Right lobe of liver (tissue), 6 donors: ENCODE data around the gene KCNMA1. TPM values are rescaled to one million over a fixed set of nuclear protein-coding genes. Genes with fewer than 3 reads are reported as not detected.

ENCODE experiments used
- ATAC-seq, 4 donors: fragments of 200-7000 bp; cut with Tn5 transposase; one replicate each; pipeline ENCODE4 v1.9.1; 2020; ENCODE audit warnings: mild to moderate bottlenecking in 4 of 4, moderate library complexity in 4 of 4
- DNase-seq, 3 donors: peaks; one replicate each; pipeline ENCODE4 v3.0.0-alpha.2; 2020
- H3K27ac ChIP-seq, 3 donors: fragments of 200-600 bp; one replicate each; pipeline ENCODE4 v1.8.0; 2022
- H3K27me3 ChIP-seq, 2 donors: fragments of 200-600 bp; one replicate each; pipeline ENCODE4 v1.8.0; 2022
- H3K36me3 ChIP-seq, 4 donors: fragments of 200-600 bp; sonication (generic) in 1 of 4; one replicate each; pipeline versions ENCODE4 v1.5.1 to v1.8.0; 2017 to 2022; ENCODE audit warnings: control low read depth in 1 of 4
- H3K4me1 ChIP-seq, 4 donors: fragments of 200-600 bp; sonication (generic) in 1 of 4; one replicate each; pipeline versions ENCODE4 v1.5.1 to v1.8.0; 2017 to 2022; ENCODE audit warnings: control low read depth in 1 of 4
- H3K4me3 ChIP-seq, 3 donors: fragments of 200-600 bp; one replicate each; pipeline ENCODE4 v1.8.0; 2022
- H3K9me3 ChIP-seq, 4 donors: fragments of 200-600 bp; sonication (generic) in 1 of 4; one replicate each; pipeline versions ENCODE4 v1.5.1 to v1.8.0; 2017 to 2022; ENCODE audit warnings: control low read depth in 1 of 4
- POLR2A ChIP-seq: fragments of 450-650 bp; IDR thresholded peaks from one replicate; pipeline ENCODE4 v1.6.1; 2017; ENCODE audit warnings: antibody characterized with exemption, mild to moderate bottlenecking
- WGBS: methylation state at CpG from one replicate; pipeline ENCODE4 v1.1.6; 2018; ENCODE audit warnings: low coverage, low lambda C conversion rate; ENCODE audit not compliant: insufficient coverage; ENCODE audit errors: missing lambda C conversion rate; 5-methylcytosine and 5-hydroxymethylcytosine counted together
- intact Hi-C, 2 donors: fragments of 100-400 bp; cut with DNase I; formaldehyde crosslinking; loops; one replicate each; pipeline versions ENCODE4 v1.11.2 to v1.14.1; 2022
- total RNA-seq, 6 experiments: library from RNA; depleted of rRNA in 2 of 6; stranded (reverse); fragments of >200 nt in 2 of 6; fragmentation: NEBNext Ultra II Directional in 3 of 6; extraction: Animal tissue kit (Norgen Biotek cat#: 25700) in 3 of 6; gene quantifications; one replicate each; pipeline versions ENCODE4 v1.1.0 to v1.2.4, GENCODE V29; 2016 to 2023
- TF ChIP-seq, protein P1 (sequence below), 4 donors: fragments of 200-600 bp in 3 of 4; fragments of 450-650 bp in 1 of 4; IDR thresholded peaks; one replicate each; pipeline versions ENCODE4 v1.5.1 to v1.8.0; 2016 to 2022; ENCODE audit warnings: antibody characterized with exemption in 4 of 4, mild to moderate bottlenecking in 2 of 4
- donor health status: DM: no; HTN: yes; CAD: no.
- donor health status: DM: no; HTN: no; CAD: no.
- donor health status: DM: no; HTN: no; CAD: no.
- donor health status: DM: no; HTN: yes; CAD: no.
- donor health status: DM: no; HTN: yes; CAD: no.

KCNMA1 gene
- total RNA-seq, 6 experiments from 2014 or later, result 5.7 to 48.0 (median 15.1) TPM

DNA sequence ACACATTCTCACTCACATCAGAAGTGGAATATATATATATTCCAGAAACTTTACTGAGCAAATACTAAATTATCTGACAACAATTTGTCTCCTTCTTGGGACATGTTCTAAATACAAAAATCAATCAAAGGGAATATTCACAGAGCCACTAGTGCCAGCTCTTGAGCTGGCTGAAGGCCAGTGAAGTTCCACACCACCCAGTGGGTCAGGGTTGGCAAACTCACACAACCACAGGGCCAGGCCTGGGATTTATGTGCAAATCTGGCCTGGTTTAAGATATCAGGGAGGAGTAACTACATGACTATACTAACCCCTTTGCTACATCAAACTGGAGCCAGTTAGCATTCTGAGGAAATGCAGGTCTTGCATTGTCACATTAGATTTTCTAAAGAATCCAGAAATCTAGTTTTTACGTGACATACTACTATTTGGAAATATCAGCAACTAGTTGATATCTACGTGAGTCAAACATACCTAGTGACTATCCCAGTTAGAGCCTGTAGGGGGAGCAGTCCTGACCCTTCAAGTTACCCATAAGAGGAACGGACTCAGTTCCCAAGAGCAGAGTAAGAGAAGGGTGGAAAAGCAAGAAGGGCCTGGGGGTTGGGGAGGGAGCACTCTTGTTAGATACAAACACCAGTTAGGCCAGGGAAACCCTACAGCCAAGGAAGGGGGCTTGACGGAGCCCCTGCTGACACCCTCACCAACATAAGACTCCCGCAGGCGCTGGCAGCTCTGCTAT, 600.4 kb downstream of the KCNMA1 start:
- no peaks in the 10 kb centered on the region for H3K36me3 ChIP-seq
- DNase-seq (peak; percentile 38 to 71 (median 57)), ATAC-seq (peak; percentile 67 to 85 (median 79))
- intact Hi-C loops, result no loop called here
- H3K27me3 ChIP-seq, result no peaks in the 10 kb centered on the region
- 86% methylated on average over 5 of the region's 6 CpGs for WGBS
- H3K4me1 ChIP-seq, result peaks cover 0 to 22% (median under 1%) of the 10 kb centered on the region in 4 donors
- no peak overlapping the region for H3K4me3 ChIP-seq
- no peak for TF ChIP-seq POLR2A
- TF ChIP-seq, protein P1, sequence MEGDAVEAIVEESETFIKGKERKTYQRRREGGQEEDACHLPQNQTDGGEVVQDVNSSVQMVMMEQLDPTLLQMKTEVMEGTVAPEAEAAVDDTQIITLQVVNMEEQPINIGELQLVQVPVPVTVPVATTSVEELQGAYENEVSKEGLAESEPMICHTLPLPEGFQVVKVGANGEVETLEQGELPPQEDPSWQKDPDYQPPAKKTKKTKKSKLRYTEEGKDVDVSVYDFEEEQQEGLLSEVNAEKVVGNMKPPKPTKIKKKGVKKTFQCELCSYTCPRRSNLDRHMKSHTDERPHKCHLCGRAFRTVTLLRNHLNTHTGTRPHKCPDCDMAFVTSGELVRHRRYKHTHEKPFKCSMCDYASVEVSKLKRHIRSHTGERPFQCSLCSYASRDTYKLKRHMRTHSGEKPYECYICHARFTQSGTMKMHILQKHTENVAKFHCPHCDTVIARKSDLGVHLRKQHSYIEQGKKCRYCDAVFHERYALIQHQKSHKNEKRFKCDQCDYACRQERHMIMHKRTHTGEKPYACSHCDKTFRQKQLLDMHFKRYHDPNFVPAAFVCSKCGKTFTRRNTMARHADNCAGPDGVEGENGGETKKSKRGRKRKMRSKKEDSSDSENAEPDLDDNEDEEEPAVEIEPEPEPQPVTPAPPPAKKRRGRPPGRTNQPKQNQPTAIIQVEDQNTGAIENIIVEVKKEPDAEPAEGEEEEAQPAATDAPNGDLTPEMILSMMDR (IDR thresholded peaks at IDR 0.05), result peak; percentile 23 to 49 (median 35)
- H3K27ac ChIP-seq, result peak overlapping the region in 1 of 3 donors; percentile 41
- no peaks in the 10 kb centered on the region for H3K9me3 ChIP-seq

- Histone ChIP-seq H3K36me3 (no peaks in the 10 kb centered on the region), H3K27me3 (no peaks in the 10 kb centered on the region), H3K4me1 (peaks cover 0 to 31% (median 1%) of the 10 kb centered on the region in 4 donors), H3K9me3 (no peaks in the 10 kb centered on the region), H3K4me3 (no peak overlapping the region), H3K27ac (no peak overlapping the region)
- WGBS, result 97% methylated on average over 4 of the region's 4 CpGs
- ATAC-seq, result no peak
- TF ChIP-seq, protein P1 (IDR thresholded peaks at IDR 0.05), result no peak
- no peak for TF ChIP-seq POLR2A
- no peak for DNase-seq
- intact Hi-C loops, result no loop called here
These were observed 601.3 kb downstream of the KCNMA1 start for GRCh38 chr10:77036276-77036675.

GRCh38 chr10:77034795-77035194, 602.8 kb downstream of the KCNMA1 start:
- Histone ChIP-seq H3K36me3 (no peaks in the 10 kb centered on the region), H3K27ac (no peak overlapping the region), H3K4me1 (peaks cover 0 to 46% (median 6%) of the 10 kb centered on the region in 4 donors), H3K27me3 (no peaks in the 10 kb centered on the region), H3K9me3 (no peaks in the 10 kb centered on the region), H3K4me3 (no peak overlapping the region)
- ATAC-seq (no peak), DNase-seq (no peak)
- TF ChIP-seq, protein P1 (IDR thresholded peaks at IDR 0.05), result no peak
- TF ChIP-seq POLR2A, result no peak
- intact Hi-C loops, result no loop called here
- 86% methylated on average over 4 of the region's 4 CpGs for WGBS

DNA sequence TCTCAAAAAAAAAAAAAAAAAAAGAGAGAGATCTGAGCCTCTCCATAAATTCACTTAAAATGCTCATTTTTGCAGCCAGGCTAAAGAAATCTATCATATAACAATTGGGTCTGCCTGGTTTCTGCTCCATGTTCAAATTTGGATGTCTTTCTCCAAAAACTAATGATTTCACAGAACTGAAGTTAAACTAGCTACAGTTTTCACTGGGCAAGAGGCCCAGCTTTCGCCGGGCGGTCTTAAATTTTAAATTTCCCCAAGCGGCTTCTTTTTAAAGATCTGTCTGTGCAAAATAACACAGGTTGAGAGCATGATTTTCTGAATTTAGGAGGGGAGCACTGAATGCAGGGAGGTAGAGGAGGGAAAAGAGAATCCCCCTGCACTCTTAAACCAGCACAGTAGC, 603.4 kb downstream of the KCNMA1 start:
- H3K4me1 ChIP-seq, result peaks cover 0 to 51% (median 7%) of the 10 kb centered on the region in 4 donors
- H3K27ac ChIP-seq, result no peak overlapping the region
- H3K4me3 ChIP-seq, result no peak overlapping the region
- H3K36me3 ChIP-seq, result no peaks in the 10 kb centered on the region
- H3K9me3 ChIP-seq, result no peaks in the 10 kb centered on the region
- no peaks in the 10 kb centered on the region for H3K27me3 ChIP-seq
- ATAC-seq (no peak), DNase-seq (no peak)
- WGBS, result 95% methylated on average over 4 of the region's 4 CpGs
- intact Hi-C loops, result no loop called here
- TF ChIP-seq, protein P1 (IDR thresholded peaks at IDR 0.05), result no peak
- no peak for TF ChIP-seq POLR2A
